ENCODE measurements around the gene ABCA2. TPM values are rescaled to one million over a fixed set of nuclear protein-coding genes. Genes with fewer than 3 reads are reported as not detected.

Gene ABCA2
- total RNA-seq, 4 donors from 2014 or later, result 13.5 to 24.3 (median 19.3) TPM

DNA sequence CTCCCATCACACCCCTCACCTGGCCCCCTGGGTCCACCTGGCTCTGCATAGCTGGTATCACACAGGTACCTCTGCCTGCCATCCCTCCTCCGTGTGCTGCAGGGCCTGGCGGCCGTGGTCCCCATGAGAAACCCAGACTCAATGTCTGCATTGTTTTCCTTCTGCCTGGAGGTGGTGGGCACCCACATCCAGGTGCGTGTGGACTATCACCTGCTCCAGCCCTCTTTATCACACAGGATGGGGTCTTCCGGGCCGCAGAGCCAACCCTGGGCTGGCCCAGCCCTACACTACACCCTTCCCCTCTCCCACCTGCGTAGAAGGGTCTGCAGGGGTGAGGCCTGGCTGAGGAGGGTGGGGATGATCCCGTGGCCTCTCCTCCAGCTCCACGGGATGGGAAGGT lies 10.9 kb upstream of the ABCA2 start:
- Histone ChIP-seq H3K36me3 (peaks cover 0 to 58% of the 10 kb centered on the region in 2 donors), H3K9me3 (no peaks in the 10 kb centered on the region), H3K27ac (no peak overlapping the region), H3K4me1 (peaks cover 0 to 31% (median 13%) of the 10 kb centered on the region in 3 donors), H3K4me3 (no peak overlapping the region), H3K27me3 (peaks cover 16% of the 10 kb centered on the region)
- ATAC-seq, result no peak
- WGBS, 2 donors (ENCODE audit: low coverage in 1 of 2), result 80% methylated on average over 1 of the region's 9 CpGs; no CpG with 5 or more reads in 1 of the 2 donors
- no peak for TF ChIP-seq POLR2A (IDR thresholded peaks at IDR 0.05)
- no peak for TF ChIP-seq POLR2AphosphoS5 (IDR thresholded peaks at IDR 0.05)
- no peak for TF ChIP-seq EP300 (IDR thresholded peaks at IDR 0.05)
- TF ChIP-seq, protein P1, sequence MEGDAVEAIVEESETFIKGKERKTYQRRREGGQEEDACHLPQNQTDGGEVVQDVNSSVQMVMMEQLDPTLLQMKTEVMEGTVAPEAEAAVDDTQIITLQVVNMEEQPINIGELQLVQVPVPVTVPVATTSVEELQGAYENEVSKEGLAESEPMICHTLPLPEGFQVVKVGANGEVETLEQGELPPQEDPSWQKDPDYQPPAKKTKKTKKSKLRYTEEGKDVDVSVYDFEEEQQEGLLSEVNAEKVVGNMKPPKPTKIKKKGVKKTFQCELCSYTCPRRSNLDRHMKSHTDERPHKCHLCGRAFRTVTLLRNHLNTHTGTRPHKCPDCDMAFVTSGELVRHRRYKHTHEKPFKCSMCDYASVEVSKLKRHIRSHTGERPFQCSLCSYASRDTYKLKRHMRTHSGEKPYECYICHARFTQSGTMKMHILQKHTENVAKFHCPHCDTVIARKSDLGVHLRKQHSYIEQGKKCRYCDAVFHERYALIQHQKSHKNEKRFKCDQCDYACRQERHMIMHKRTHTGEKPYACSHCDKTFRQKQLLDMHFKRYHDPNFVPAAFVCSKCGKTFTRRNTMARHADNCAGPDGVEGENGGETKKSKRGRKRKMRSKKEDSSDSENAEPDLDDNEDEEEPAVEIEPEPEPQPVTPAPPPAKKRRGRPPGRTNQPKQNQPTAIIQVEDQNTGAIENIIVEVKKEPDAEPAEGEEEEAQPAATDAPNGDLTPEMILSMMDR (IDR thresholded peaks at IDR 0.05), result no peak

DNA sequence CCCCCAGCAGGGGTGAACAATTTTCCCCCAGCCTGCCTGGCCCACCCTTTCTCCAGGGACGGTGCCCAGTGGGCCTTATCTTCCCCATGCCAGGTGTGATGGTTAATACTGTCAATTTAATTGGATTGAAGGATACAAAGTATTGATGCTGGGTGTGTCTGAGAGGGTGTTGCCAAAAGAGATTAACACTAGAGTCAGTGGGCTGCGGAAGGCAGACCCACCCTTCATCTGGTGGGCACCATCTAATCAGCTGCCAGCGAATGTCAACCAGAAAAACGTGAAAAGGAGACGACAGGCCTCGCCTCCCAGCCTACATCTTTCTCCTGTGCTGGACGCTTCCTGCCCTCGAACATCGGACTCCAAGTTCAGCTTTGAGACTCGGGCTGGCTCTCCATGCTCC lies 9.4 kb upstream of the ABCA2 start:
- H3K4me1 ChIP-seq, result peaks cover 0 to 18% (median 13%) of the 10 kb centered on the region in 3 donors
- peaks cover 0 to 52% of the 10 kb centered on the region in 2 donors for H3K36me3 ChIP-seq
- no peak overlapping the region for H3K4me3 ChIP-seq
- TF ChIP-seq EP300 (IDR thresholded peaks at IDR 0.05) (no peak), POLR2AphosphoS5 (IDR thresholded peaks at IDR 0.05) (no peak), POLR2A (IDR thresholded peaks at IDR 0.05) (no peak)
- TF ChIP-seq, protein P1 (IDR thresholded peaks at IDR 0.05), result no peak
- H3K9me3 ChIP-seq, result no peaks in the 10 kb centered on the region
- no peak overlapping the region for H3K27ac ChIP-seq
- no peak for ATAC-seq
- 85 to 87% methylated on average over 7 to 8 of the region's 10 CpGs for WGBS, 2 donors (ENCODE audit: low coverage in 1 of 2)
- H3K27me3 ChIP-seq, result peaks cover 16% of the 10 kb centered on the region

DNA sequence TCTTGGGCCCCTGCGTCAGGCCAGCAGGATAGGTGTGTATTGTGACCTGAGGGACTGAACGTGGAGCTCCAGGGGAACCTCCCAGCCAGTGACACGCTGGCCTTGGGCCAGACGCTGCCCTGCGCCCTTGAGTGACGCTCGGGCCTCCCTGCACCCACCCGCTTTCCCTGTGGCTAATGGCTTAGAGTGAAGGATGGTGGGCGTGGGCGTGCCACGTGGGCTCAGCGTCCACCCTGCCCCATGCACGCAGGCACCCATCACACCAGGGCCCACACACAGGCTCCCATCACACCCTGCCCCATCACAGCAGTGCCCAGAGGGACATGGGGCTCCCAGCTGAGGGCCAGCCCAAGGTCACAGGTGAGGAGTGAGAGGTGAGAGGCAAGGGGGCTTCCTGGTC lies 9.0 kb upstream of the ABCA2 start:
- H3K9me3 ChIP-seq, result no peaks in the 10 kb centered on the region
- peaks cover 16% of the 10 kb centered on the region for H3K27me3 ChIP-seq
- H3K4me1 ChIP-seq, result peaks cover 0 to 18% (median 13%) of the 10 kb centered on the region in 3 donors
- ATAC-seq, result no peak
- no peak overlapping the region for H3K4me3 ChIP-seq
- TF ChIP-seq, protein P1 (IDR thresholded peaks at IDR 0.05), result no peak
- TF ChIP-seq EP300 (IDR thresholded peaks at IDR 0.05), result no peak
- no peak for TF ChIP-seq POLR2AphosphoS5 (IDR thresholded peaks at IDR 0.05)
- no peak for TF ChIP-seq POLR2A (IDR thresholded peaks at IDR 0.05)
- H3K36me3 ChIP-seq, result peaks cover 0 to 50% of the 10 kb centered on the region in 2 donors
- H3K27ac ChIP-seq, result no peak overlapping the region
- WGBS, 2 donors (ENCODE audit: low coverage in 1 of 2), result 89% methylated on average over 3 of the region's 13 CpGs; no CpG with 5 or more reads in 1 of the 2 donors

DNA sequence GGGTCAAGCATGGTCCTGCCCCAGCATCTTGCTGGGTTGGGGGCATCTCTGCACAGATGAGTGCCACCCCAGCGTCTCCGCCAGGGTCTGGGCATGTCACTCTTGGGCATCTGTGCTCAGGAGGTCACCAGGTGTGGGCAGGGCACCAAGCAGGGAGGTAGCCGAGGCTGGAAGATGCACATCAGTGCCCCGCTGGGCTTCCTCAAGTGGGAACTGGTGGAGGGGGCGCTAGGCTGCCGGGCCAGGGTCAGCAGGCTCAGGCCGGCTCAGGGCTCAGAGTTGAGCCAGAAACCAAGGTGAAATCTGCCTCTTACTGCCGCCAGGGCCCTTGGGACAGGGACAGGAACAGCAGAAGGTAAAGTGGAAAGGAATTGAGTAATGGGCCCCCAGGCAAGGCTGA lies 7.9 kb upstream of the ABCA2 start:
- no peak for ATAC-seq
- Histone ChIP-seq H3K4me1 (peaks cover 0 to 18% (median 13%) of the 10 kb centered on the region in 3 donors), H3K36me3 (peaks cover 0 to 39% of the 10 kb centered on the region in 2 donors), H3K27ac (no peak overlapping the region), H3K4me3 (no peak overlapping the region), H3K9me3 (no peaks in the 10 kb centered on the region), H3K27me3 (peaks cover 16% of the 10 kb centered on the region)
- TF ChIP-seq POLR2AphosphoS5 (IDR thresholded peaks at IDR 0.05) (no peak), POLR2A (IDR thresholded peaks at IDR 0.05) (no peak), EP300 (IDR thresholded peaks at IDR 0.05) (no peak)
- TF ChIP-seq, protein P1 (IDR thresholded peaks at IDR 0.05), result no peak
- 60% methylated on average over 1 of the region's 8 CpGs; no CpG with 5 or more reads in 1 of the 2 donors for WGBS, 2 donors (ENCODE audit: low coverage in 1 of 2)

DNA sequence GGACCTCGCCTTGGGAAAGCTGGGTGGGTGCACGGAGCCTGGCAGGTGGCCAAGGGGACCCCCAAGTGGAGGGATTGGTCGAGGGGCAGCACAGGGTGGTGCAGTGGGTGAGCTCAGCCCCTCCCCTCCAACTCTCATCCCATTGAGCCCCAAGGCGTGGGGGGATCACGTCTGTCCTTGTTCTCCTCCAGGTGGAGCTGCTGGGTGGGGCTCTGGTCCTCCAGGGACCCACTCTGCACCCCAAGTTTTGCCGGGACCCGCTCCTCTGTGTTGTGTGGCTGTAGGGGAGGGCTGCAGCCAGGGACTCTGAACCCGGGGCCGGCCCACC lies 7.4 kb upstream of the ABCA2 start:
- no peaks in the 10 kb centered on the region for H3K9me3 ChIP-seq
- H3K27ac ChIP-seq, result no peak overlapping the region
- TF ChIP-seq EP300 (IDR thresholded peaks at IDR 0.05), result no peak
- no peak for TF ChIP-seq POLR2A (IDR thresholded peaks at IDR 0.05)
- TF ChIP-seq, protein P1 (IDR thresholded peaks at IDR 0.05), result no peak
- no peak for TF ChIP-seq POLR2AphosphoS5 (IDR thresholded peaks at IDR 0.05)
- peaks cover 16% of the 10 kb centered on the region for H3K27me3 ChIP-seq
- peaks cover 0 to 34% of the 10 kb centered on the region in 2 donors for H3K36me3 ChIP-seq
- peaks cover 0 to 18% (median 13%) of the 10 kb centered on the region in 3 donors for H3K4me1 ChIP-seq
- H3K4me3 ChIP-seq, result no peak overlapping the region
- 0% methylated on average over 1 of the region's 9 CpGs; no CpG with 5 or more reads in 1 of the 2 donors for WGBS, 2 donors (ENCODE audit: low coverage in 1 of 2)
- ATAC-seq, result no peak
